ENCODE data around the gene G6PC3.
"Not testable (repeated sequence)": the region's sequence is repeated elsewhere in the genome, so short reads cannot be mapped to it uniquely, and the experiment has no call there.

G6PC3 gene

GRCh38 chr17:44109312-44109630, 38.7 kb downstream of the G6PC3 start:
- DNase-seq = no peak

GRCh38 chr17:44110011-44110686, 39.6 kb downstream of the G6PC3 start:
- DNase-seq = no peak

DNA sequence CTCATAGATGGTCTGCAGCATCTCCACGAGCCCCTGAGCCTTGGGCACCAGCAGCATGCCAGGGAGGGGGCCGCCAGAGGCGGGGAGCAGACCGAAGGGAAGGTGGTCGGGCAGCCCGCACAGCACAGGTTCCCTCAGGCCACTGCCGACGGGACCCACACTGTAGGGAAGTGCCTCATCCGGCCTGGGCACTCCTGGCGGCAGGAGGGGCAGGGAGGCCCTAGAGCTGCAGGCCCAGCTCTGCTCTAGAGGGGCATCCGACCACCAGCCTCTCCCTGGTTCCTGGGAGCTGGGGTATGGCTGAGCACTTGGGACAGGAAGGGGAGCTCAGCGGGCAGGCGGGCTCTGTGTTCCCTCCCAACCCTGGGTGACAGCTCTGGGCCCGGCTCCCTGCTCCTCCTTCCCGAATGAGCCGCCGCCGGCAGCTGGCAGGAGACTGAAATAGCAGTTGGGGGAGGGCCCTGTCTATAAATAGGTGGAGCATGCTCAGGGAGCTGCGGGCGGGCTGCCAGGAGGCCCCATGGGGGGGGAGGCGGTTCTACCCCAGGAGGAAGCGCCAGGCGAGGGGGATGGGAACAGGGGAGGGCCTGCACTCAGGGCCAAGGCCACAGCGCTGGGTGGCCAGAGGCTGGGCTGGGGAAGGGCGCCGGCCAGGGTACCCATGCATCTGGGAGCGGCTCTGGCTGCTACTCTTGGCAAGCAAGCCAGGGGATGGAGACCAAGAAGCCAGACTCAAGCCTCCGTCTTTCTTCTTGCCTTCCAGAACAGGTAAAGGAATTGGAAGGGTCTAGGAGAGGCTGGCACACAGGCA, 40.5 kb downstream of the G6PC3 start:
- DNase-seq = peak; percentile 95

DNA sequence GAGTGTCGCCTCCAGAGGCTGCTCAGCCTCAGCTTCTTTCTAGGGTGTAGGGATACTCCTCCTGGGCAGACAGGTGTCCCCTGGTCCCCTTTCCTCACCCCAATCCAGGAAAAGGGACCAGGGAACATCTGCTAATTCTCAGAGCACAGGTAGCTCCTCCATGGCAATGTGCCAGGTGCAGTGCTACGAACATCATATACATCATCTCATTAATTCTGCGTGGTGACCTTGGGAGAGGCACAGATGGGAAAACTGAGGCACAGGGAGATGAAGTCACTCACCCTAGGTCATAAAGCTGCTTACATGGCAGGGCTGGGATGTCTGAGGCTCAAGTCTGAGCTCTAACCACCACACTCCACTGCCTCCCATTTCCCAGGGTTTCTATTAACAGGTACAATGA, 41.2 kb downstream of the G6PC3 start:
- no peak for DNase-seq

DNA sequence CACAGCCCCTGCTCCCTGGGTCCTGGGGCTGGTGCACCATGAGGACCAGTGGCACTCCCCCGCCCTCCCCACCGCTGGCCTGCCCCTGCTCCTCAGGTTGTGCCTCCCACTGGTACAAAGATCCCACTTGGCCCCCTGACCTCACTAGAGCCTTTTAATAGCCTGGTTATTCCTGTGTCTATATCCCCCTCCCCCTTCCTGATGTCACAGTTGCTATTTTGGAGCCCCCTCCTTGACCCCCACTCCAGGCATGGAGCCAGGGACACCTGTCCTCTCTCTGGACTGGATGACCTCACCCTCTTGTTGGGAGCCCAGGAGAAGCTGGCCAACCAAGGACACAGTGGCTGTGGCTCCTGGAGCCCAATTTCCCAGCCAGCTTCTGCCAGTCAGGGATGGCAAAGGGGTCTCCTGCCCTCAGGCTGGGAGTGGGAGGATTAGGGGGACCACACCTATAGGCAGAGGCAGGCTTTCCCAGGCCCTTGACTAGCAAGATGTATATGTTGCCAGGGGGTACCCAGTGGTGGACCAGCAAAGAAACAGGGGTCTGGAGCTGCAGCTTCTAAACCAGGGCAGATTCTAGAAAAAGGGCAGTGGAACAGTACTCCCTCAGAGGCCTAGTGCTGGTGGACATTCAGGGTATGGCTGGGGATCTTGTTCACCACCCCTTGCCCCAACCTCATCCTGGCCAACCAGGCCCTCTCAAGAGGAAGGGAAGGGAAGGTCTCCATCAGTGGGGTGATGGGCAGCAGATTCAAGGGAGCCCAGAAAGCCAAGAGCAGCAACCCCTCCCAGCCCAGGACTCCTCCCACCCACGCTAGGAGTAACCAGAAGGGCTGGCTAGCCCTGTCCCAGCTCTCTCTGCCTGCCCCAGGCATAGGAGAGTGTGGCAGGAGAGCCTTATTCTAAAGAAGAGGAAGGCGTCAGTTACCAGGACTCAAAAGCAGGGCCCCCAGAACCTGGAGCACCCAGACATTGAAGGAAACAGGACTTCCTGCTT, 42.0 kb downstream of the G6PC3 start:
- no peak for DNase-seq

DNA sequence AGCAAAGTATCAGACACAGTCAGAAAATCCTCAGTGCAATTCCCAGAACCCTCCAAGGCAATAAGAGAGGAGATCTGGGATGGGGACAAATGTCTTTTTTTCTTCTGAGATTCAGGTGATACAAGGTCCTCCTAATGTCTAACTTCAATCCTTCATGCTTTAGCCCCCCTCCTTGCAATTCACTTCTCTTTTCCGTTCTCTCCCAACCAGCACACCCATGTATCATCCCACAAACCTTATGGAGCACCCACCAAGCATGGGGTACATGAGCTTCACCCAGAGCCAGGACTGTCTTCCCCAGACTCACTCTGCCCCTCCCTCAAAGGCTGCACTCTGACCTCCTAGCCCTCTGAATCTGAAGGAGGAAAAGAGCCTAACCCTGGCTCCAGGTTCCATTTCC, 42.8 kb downstream of the G6PC3 start:
- DNase-seq = no peak

DNA sequence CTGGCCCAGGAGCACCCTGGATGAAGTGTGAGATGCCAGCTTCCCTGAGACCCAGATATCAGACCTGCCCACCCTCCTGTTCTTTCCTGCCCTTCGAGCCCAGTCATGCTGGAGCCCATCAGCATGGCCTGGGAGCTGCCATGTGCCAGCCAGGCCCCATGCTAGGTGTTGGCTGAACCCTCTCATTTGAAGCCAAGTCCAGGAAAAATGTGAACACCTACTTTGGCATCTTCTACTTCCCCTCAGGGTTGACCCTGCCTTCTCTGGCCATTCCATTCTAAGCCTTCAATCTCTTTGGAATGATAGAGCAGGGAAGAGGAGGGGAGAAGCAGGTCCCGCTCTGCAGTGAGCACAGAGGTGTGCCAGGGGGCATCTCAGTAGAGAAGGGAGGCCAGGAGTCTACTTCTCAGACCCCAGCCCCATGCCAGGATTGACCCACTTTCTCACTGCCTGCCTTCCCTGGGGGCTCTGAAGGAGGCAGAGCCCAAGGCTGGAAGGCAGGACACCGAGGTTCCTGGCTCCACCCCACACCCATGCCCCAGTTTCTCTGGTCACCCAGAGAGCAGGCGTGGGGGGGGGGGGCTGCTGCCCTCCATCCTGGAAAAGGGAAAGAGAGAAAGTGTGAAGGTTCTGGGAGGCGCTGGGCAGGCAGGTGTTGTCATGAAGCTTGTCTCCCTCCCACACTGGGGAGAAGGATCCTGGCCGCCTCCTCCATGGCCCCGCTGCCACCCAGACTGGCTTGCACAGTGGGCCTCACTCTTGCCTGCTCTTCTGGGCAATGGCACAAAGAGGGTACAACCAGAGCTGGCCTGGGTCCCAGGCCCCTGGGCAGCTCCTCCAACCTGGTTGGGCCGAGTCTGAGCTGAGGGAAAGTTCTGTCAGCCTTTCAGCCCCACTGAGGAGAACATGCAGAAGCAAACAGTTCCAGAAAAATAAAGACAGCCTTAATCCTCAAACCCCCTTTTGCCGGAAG, 43.6 kb downstream of the G6PC3 start:
- no peak for DNase-seq

- DNase-seq = no peak
Observed at GRCh38 chr17:44115585-44116415, 45.3 kb downstream of the G6PC3 start.

GRCh38 chr17:44117351-44117750, 46.8 kb downstream of the G6PC3 start:
- no peak for DNase-seq

DNA sequence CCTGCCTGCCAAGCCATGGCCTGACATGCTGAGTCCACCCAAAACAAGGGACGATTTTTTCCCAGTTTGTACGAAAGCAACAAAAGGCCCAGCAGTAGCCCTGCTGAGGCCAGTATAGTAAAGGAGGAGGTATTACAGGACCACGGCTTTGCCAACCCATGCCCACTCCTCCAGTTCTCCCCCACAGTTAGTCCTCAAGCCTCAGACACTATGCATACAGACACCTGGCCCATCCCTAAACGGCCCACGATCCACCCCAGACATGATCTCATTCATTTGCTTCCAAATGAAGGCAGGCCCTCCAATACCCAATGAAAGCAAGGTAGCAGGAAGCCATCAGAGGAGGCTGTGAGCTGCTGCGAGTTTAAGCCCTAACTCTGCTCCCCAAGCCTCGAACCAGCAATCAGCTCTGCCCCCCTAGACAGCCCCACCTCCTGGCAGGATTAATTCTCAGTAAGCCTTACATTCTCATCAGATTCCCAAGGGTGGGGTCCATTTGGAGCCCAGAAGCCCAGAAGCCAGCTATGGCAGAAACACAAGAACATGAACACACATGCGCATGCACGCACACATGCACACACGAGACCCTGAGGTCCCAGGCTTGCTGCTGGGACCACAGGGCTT, 48.0 kb downstream of the G6PC3 start:
- DNase-seq = no peak

DNA sequence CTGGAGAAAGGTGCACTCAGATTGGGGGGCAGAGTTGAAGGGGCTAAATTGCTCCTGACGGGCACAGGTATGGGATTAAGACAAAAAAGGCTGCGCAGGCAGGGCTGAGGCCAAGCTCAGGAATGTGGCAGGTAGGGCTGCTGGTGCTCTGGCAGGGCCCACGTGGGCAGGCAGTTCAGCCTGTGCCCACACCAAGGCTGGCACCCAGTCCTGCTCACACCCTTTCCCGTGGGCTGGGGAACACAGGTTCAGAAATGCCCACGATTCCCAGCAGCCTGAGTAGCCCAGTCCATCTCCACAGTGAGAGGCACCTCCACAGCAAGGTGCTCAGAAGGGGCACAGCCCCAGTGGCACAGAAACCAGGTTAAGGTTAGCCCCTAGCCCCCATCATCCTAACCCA, 48.5 kb downstream of the G6PC3 start:
- DNase-seq = no peak

DNA sequence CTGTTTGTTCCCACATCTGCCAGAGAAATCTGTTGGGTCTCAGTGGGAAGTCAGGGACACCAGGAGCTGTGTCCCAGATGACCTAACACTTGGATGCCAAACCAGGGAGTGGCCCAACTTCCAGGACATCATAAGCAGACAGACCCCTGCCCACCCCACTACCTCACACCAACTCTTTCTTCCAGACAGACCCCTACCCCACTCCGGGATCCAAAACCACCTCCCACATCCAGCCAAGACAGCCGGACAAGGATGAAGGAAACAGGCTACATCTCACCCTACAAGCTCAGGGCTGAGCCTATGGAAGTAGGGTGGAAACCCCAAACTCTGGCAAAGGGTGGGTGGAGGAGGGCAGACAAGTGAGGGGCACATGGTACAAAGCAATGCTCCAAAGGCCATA, 49.3 kb downstream of the G6PC3 start:
- DNase-seq = no peak

- not testable (repeated sequence) for DNase-seq
Observed at GRCh38 chr17:44120281-44120680, 49.7 kb downstream of the G6PC3 start.

DNA sequence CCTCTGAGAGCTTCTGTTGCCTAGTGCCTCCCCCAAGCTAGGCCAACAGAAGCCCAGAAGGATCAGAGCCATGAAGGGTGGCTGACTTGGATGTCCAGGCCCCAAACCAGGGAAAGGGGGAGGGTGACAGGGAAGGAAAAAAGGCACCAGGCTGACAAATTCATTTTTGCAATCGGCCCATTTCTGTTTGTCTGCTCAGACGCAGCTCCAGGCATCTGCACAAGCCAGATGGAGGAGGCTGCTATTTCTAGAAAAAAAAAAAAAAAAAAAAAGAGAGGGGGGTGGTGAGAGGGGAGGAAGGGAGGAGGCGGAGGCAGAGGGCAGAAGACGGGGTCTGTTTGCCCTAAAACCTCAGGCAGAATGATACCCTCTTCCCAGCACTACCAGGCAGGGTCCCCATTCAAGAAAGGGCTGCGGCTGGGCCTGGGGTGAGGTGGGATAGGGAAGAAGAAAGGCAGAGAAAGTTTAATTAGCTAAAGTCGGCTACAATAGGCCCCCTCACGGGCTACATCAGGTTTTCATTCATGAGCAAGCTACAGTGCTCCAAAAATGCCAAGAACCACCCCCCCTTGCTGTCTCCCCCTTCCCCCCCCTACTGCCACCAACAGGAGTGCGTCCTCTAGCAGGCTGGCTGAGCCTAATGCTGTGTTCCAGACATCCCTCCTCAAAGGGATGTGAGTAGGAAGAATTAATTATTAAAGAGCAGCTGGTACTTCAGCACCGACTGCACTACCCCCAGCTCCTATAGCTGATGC, 50.5 kb downstream of the G6PC3 start:
- DNase-seq = no peak

- no peak for DNase-seq
Observed at GRCh38 chr17:44121997-44122815, 51.7 kb downstream of the G6PC3 start.

DNA sequence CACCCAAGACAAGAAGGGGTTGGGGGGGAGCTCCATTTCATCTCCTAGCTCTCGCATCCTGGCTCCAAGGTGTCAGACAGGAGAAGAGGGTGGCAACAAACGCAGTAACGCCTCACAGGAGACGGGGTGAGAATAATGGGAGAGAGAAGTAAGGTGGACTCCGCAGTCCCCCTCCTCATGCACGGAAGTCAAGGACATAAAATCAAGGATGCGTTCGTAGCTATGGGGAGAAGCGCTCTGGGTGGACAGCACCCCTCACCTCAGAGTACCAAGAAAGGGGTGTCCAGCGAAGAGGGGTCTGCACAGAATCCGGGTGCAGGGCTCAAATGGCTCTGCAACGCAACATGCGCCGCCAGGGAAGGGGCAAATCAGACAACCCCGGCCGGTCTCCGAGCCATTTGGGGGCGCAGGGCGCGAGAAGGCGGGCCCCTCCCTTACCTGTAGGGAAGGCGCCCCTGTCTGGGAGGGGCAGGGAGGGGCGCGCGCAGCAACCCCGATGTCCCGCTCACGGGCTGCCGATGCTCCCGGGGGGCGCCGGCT, 52.4 kb downstream of the G6PC3 start:
- no peak for DNase-seq

DNA sequence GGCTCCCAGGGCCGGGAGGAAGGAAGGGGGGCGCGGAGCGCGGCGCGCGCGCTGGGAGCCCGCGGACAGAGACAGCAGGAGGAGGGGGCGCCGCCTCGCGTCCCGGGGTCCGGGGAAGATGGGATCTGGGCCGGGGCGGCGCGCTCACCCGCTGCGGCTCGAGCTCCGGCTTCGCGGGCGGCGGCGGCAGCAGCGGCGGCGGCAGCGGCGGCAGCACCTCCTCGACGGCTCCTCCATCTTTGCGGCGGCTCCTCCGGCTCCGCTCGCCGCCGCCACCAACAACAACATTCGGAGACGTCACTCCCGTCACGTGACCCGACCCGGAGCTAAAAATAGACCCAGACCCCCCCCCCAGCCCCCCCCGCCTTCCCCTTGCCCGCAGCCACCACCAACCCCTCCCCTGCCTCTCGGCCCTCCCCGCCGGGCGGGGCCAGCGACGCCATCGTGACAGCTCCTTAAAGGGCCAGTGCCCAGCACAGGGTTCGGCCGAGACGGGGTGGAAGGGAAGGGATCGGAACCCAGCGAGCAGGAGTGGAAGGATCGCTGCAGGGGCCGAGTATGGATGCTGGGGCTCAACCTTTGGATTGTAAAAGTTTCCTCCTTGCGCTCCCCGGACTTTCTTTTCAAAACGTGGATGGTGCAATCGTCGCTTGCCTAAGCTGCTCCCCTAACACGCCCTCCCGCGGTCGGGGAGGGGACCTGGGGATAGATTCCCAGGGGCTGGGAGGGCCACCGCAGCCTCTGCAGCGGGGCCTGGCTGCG, 53.0 kb downstream of the G6PC3 start, which contains the start of gene HDAC5:
TSS of gene HDAC5 (minus strand) at position 286 of the 762 bp plus-strand sequence. CDS start 6,126 bp downstream, outside the sequence.
- peak; percentile 96 for DNase-seq

- no peak for DNase-seq
Observed at GRCh38 chr17:44124118-44124438, 53.5 kb downstream of the G6PC3 start.
